ENCODE measurements around the gene TFCP2.

The TFCP2 gene

GRCh38 chr12:51156245-51156765 lies 16.6 kb downstream of the TFCP2 start:
- no peak for DNase-seq (ENCODE audit: low spot score)

- no peak for DNase-seq (ENCODE audit: low spot score)
These were observed 20.0 kb downstream of the TFCP2 start for GRCh38 chr12:51152953-51153352.

- no peak for DNase-seq (ENCODE audit: low spot score)
These were observed 22.2 kb downstream of the TFCP2 start for GRCh38 chr12:51150777-51151176.

- DNase-seq (ENCODE audit: low spot score) = no peak
These were observed 25.6 kb downstream of the TFCP2 start for GRCh38 chr12:51147309-51147708.

- DNase-seq (ENCODE audit: low spot score) = no peak
These were observed 33.6 kb downstream of the TFCP2 start for GRCh38 chr12:51139292-51139844.

- no peak for DNase-seq (ENCODE audit: low spot score)
These were observed 40.2 kb downstream of the TFCP2 start for GRCh38 chr12:51132693-51133092.

- no peak for DNase-seq (ENCODE audit: low spot score)
These were observed 41.0 kb downstream of the TFCP2 start for GRCh38 chr12:51131745-51132521.

- no peak for DNase-seq (ENCODE audit: low spot score)
These were observed 44.0 kb downstream of the TFCP2 start for GRCh38 chr12:51128919-51129318.

GRCh38 chr12:51127050-51127729 lies 45.7 kb downstream of the TFCP2 start:
- DNase-seq (ENCODE audit: low spot score) = no peak

GRCh38 chr12:51126297-51126696 lies 46.6 kb downstream of the TFCP2 start:
- DNase-seq (ENCODE audit: low spot score) = no peak

- no peak for DNase-seq (ENCODE audit: low spot score)
These were observed 48.4 kb downstream of the TFCP2 start for GRCh38 chr12:51124504-51124903.

- DNase-seq (ENCODE audit: low spot score) = no peak
These were observed 50.1 kb downstream of the TFCP2 start for GRCh38 chr12:51122844-51123243.

GRCh38 chr12:51118706-51119105 lies 54.2 kb downstream of the TFCP2 start:
- no peak for DNase-seq (ENCODE audit: low spot score)

GRCh38 chr12:51115533-51115932 lies 57.4 kb downstream of the TFCP2 start:
- DNase-seq (ENCODE audit: low spot score) = no peak

- no peak for DNase-seq (ENCODE audit: low spot score)
These were observed 64.8 kb downstream of the TFCP2 start for GRCh38 chr12:51108136-51108535.

- no peak for DNase-seq (ENCODE audit: low spot score)
These were observed 69.0 kb downstream of the TFCP2 start for GRCh38 chr12:51103977-51104376.

- no peak for DNase-seq (ENCODE audit: low spot score)
These were observed 74.3 kb downstream of the TFCP2 start for GRCh38 chr12:51098611-51099010.

- no peak for DNase-seq (ENCODE audit: low spot score)
These were observed 82.2 kb downstream of the TFCP2 start for GRCh38 chr12:51090705-51091229.

- DNase-seq (ENCODE audit: low spot score) = no peak
These were observed 85.1 kb downstream of the TFCP2 start for GRCh38 chr12:51087818-51088217.

- no peak for DNase-seq (ENCODE audit: low spot score)
These were observed 86.0 kb downstream of the TFCP2 start for GRCh38 chr12:51086933-51087332.

- DNase-seq (ENCODE audit: low spot score) = no peak
These were observed 87.2 kb downstream of the TFCP2 start for GRCh38 chr12:51085757-51086156.

GRCh38 chr12:51083126-51083833 lies 89.7 kb downstream of the TFCP2 start, which contains the start of gene CSRNP2:
Gene CSRNP2, minus strand, starts transcription at chr12:51083596. Its CDS starts 7,035 bp downstream, at chr12:51076561.
- DNase-seq (ENCODE audit: low spot score) = peak; percentile 91
